Right lobe of liver (tissue), 6 donors: ENCODE measurements around the gene EHD4. TPM values are rescaled to one million over a fixed set of nuclear protein-coding genes. Genes with fewer than 3 reads are reported as not detected.
A peak's percentile ranks its signal among the peaks of the same experiment; 100 is the strongest.

Source experiments
- ATAC-seq, 4 donors: fragments of 200-7000 bp; cut with Tn5 transposase; one replicate each; pipeline ENCODE4 v1.9.1; 2020; ENCODE audit warnings: mild to moderate bottlenecking in 4 of 4, moderate library complexity in 4 of 4
- DNase-seq, 3 donors: peaks; one replicate each; pipeline ENCODE4 v3.0.0-alpha.2; 2020
- H3K27ac ChIP-seq, 3 donors: fragments of 200-600 bp; one replicate each; pipeline ENCODE4 v1.8.0; 2022
- H3K27me3 ChIP-seq, 2 donors: fragments of 200-600 bp; one replicate each; pipeline ENCODE4 v1.8.0; 2022
- H3K36me3 ChIP-seq, 4 donors: fragments of 200-600 bp; sonication (generic) in 1 of 4; one replicate each; pipeline versions ENCODE4 v1.5.1 to v1.8.0; 2017 to 2022; ENCODE audit warnings: control low read depth in 1 of 4
- H3K4me1 ChIP-seq, 4 donors: fragments of 200-600 bp; sonication (generic) in 1 of 4; one replicate each; pipeline versions ENCODE4 v1.5.1 to v1.8.0; 2017 to 2022; ENCODE audit warnings: control low read depth in 1 of 4
- H3K4me3 ChIP-seq, 3 donors: fragments of 200-600 bp; one replicate each; pipeline ENCODE4 v1.8.0; 2022
- H3K9me3 ChIP-seq, 4 donors: fragments of 200-600 bp; sonication (generic) in 1 of 4; one replicate each; pipeline versions ENCODE4 v1.5.1 to v1.8.0; 2017 to 2022; ENCODE audit warnings: control low read depth in 1 of 4
- POLR2A ChIP-seq: fragments of 450-650 bp; IDR thresholded peaks from one replicate; pipeline ENCODE4 v1.6.1; 2017; ENCODE audit warnings: antibody characterized with exemption, mild to moderate bottlenecking
- WGBS: methylation state at CpG from one replicate; pipeline ENCODE4 v1.1.6; 2018; ENCODE audit warnings: low coverage, low lambda C conversion rate; ENCODE audit not compliant: insufficient coverage; ENCODE audit errors: missing lambda C conversion rate; 5-methylcytosine and 5-hydroxymethylcytosine counted together
- intact Hi-C, 2 donors: fragments of 100-400 bp; cut with DNase I; formaldehyde crosslinking; loops; one replicate each; pipeline versions ENCODE4 v1.11.2 to v1.14.1; 2022
- total RNA-seq, 6 experiments: library from RNA; depleted of rRNA in 2 of 6; stranded (reverse); fragments of >200 nt in 2 of 6; fragmentation: NEBNext Ultra II Directional in 3 of 6; extraction: Animal tissue kit (Norgen Biotek cat#: 25700) in 3 of 6; gene quantifications; one replicate each; pipeline versions ENCODE4 v1.1.0 to v1.2.4, GENCODE V29; 2016 to 2023
- TF ChIP-seq, protein P1 (sequence below), 4 donors: fragments of 200-600 bp in 3 of 4; fragments of 450-650 bp in 1 of 4; IDR thresholded peaks; one replicate each; pipeline versions ENCODE4 v1.5.1 to v1.8.0; 2016 to 2022; ENCODE audit warnings: antibody characterized with exemption in 4 of 4, mild to moderate bottlenecking in 2 of 4
- donor health status: DM: no; HTN: yes; CAD: no.
- donor health status: DM: no; HTN: no; CAD: no.
- donor health status: DM: no; HTN: no; CAD: no.
- donor health status: DM: no; HTN: yes; CAD: no.
- donor health status: DM: no; HTN: yes; CAD: no.

The EHD4 gene
- total RNA-seq, 6 experiments from 2014 or later = 4.7 to 21.5 (median 11.1) TPM

DNA sequence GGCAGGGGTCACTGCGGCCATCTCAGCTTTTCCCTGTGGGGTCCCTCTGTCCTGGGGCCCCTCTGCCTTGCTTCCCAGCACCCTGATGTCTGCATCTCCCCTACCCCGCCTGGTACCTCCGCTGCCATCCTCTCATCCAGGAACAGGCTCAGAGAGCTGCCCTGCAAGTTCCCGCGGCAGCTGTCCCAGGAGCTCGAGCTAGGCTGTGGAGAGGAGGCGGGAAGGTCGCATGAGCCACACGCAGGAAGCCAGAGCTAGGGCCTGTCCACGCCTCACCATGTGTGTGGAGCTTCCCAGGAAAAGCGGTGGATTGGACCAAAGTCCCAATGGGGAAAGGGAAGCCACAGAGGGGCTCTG is 121.2 kb downstream of the EHD4 start:
- no peak overlapping the region for H3K4me3 ChIP-seq
- H3K27ac ChIP-seq = no peak overlapping the region
- TF ChIP-seq, protein P1, sequence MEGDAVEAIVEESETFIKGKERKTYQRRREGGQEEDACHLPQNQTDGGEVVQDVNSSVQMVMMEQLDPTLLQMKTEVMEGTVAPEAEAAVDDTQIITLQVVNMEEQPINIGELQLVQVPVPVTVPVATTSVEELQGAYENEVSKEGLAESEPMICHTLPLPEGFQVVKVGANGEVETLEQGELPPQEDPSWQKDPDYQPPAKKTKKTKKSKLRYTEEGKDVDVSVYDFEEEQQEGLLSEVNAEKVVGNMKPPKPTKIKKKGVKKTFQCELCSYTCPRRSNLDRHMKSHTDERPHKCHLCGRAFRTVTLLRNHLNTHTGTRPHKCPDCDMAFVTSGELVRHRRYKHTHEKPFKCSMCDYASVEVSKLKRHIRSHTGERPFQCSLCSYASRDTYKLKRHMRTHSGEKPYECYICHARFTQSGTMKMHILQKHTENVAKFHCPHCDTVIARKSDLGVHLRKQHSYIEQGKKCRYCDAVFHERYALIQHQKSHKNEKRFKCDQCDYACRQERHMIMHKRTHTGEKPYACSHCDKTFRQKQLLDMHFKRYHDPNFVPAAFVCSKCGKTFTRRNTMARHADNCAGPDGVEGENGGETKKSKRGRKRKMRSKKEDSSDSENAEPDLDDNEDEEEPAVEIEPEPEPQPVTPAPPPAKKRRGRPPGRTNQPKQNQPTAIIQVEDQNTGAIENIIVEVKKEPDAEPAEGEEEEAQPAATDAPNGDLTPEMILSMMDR (IDR thresholded peaks at IDR 0.05) = no peak
- TF ChIP-seq POLR2A = no peak
- H3K27me3 ChIP-seq = no peaks in the 10 kb centered on the region
- 39% methylated on average over 8 of the region's 11 CpGs for WGBS
- no peaks in the 10 kb centered on the region for H3K4me1 ChIP-seq
- ATAC-seq (peak in 3 of 4 donors; percentile 7 to 16 (median 9)), DNase-seq (no peak)
- no peaks in the 10 kb centered on the region for H3K9me3 ChIP-seq
- H3K36me3 ChIP-seq = peaks cover 0 to 16% (median 2%) of the 10 kb centered on the region in 4 donors
- intact Hi-C loops = no loop called here

DNA sequence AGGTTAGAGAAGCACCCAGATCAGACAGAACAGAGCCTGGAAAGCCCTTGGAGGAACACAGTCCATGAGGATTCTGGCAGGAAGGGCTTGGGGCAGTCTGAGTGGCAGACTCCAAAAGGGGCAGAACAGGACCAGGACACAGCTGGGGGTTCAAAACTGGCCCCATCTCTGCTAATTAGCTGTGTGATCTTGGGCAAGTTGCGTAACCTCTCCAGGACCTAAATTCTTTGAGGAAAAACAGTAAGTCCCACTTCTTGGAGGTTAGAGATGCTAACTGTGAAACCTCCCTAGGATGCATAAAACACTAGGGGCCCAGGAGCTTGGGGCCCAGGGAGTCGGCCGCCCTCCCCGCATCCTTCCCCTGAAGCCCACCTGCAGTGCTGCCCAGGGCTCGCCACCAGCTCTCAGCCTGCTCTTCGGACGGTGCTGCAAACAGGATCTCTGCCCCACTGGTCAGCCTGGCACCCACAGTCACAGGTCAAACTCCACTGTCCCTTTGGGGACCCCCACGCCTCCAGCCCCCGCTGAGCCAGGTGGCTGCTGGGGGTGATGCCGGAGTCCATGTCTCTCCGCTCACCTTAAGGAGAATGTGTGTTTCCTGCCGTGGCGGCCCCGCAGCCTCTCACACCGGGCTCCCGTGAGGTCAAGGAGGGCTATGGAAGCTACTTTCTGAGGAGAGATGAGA is 121.7 kb downstream of the EHD4 start:
- no peak for ATAC-seq
- H3K4me1 ChIP-seq = no peaks in the 10 kb centered on the region
- no peaks in the 10 kb centered on the region for H3K27me3 ChIP-seq
- intact Hi-C loops = no loop called here
- no peak for TF ChIP-seq POLR2A
- TF ChIP-seq, protein P1 (IDR thresholded peaks at IDR 0.05) = no peak
- H3K9me3 ChIP-seq = no peaks in the 10 kb centered on the region
- H3K36me3 ChIP-seq = peaks cover 0 to 20% (median 2%) of the 10 kb centered on the region in 4 donors
- no peak overlapping the region for H3K27ac ChIP-seq
- H3K4me3 ChIP-seq = no peak overlapping the region
- WGBS = 93% methylated on average over 3 of the region's 16 CpGs
- no peak for DNase-seq

DNA sequence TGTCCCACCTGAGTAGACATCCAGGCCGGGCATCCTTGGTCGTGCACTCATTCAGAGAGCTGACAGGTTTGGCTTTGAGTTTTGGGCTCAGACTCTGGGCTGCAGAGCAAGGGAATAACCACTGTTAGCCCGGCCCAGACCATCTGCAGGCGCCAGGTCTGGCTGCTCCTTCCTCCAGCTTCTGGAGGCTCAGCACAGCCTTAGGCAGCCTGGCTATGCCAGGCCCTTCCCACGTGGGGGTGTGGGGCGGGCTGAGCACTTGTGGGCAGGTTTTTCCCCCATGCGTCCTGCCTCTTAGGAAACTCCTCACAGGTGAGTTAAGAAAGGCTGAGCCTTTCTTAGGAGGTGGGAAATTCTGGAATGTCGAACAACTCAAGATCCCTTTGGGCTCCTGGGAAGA is 122.5 kb downstream of the EHD4 start:
- Histone ChIP-seq H3K27ac (no peak overlapping the region), H3K36me3 (peaks cover 0 to 20% (median 2%) of the 10 kb centered on the region in 4 donors), H3K27me3 (no peaks in the 10 kb centered on the region), H3K4me3 (no peak overlapping the region), H3K9me3 (no peaks in the 10 kb centered on the region), H3K4me1 (no peaks in the 10 kb centered on the region)
- no peak for TF ChIP-seq POLR2A
- TF ChIP-seq, protein P1 (IDR thresholded peaks at IDR 0.05) = no peak
- DNase-seq (no peak), ATAC-seq (no peak)
- WGBS = 53% methylated on average over 2 of the region's 8 CpGs
- intact Hi-C loops = no loop called here

DNA sequence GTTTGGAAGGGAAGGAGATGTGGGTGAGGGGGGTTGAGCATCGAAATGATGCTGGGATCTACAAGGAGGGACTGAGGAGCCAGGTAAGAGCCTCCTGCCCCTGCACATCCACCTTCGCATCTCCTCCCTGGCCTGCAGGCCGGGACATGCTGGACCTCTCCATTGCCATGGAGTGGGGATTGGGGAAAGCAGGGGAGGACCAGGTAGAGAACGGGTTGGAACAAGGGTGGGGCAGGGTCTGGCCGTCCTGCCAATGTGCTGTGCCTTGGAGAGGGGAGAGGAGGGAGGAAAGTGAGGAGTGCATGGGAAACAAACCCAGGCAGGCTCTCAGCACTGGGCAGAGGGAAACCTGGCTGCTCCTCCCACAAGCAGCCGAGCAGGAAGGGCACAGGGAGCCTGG is 123.2 kb downstream of the EHD4 start:
- TF ChIP-seq, protein P1 (IDR thresholded peaks at IDR 0.05) = no peak
- no peak for TF ChIP-seq POLR2A
- intact Hi-C loops = no loop called here
- H3K9me3 ChIP-seq = no peaks in the 10 kb centered on the region
- peaks cover 0 to 20% (median 2%) of the 10 kb centered on the region in 4 donors for H3K36me3 ChIP-seq
- H3K27me3 ChIP-seq = no peaks in the 10 kb centered on the region
- WGBS = 80% methylated on average over 4 of the region's 6 CpGs
- H3K4me3 ChIP-seq = no peak overlapping the region
- DNase-seq = no peak
- no peaks in the 10 kb centered on the region for H3K4me1 ChIP-seq
- H3K27ac ChIP-seq = no peak overlapping the region
- no peak for ATAC-seq
